Measurements from ENCODE around the gene SLC22A14.

Gene SLC22A14

DNA sequence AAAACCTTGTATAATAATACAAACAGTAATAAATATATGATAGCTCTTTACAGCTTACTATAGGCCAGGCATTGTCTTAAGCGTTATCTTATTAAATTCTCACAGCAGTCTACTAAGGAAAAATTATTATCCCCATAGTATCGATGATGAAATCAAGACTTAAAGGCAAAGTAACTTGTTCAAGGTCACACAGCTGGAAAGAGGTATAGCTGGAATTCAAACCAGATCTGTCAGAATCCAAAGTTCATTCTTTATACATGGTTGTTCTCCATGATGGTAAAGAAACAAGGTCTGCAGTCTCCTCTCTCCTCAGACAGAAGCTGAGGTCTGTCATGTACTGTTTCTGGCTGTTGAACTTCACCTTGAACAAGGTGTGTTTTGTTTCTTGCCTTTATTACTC, 31.9 kb upstream of the SLC22A14 start:
- DNase-seq (ENCODE audit: low read depth in 2 of 2) = no peak
- TF ChIP-seq, protein P1, sequence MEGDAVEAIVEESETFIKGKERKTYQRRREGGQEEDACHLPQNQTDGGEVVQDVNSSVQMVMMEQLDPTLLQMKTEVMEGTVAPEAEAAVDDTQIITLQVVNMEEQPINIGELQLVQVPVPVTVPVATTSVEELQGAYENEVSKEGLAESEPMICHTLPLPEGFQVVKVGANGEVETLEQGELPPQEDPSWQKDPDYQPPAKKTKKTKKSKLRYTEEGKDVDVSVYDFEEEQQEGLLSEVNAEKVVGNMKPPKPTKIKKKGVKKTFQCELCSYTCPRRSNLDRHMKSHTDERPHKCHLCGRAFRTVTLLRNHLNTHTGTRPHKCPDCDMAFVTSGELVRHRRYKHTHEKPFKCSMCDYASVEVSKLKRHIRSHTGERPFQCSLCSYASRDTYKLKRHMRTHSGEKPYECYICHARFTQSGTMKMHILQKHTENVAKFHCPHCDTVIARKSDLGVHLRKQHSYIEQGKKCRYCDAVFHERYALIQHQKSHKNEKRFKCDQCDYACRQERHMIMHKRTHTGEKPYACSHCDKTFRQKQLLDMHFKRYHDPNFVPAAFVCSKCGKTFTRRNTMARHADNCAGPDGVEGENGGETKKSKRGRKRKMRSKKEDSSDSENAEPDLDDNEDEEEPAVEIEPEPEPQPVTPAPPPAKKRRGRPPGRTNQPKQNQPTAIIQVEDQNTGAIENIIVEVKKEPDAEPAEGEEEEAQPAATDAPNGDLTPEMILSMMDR (IDR thresholded peaks at IDR 0.05; ENCODE audit: low read depth, low read length) = no peak
- H3K4me3 ChIP-seq (replicated peaks in 1 of 2; ENCODE audit: low read depth in 2 of 2, low read length in 2 of 2) = no peak overlapping the region

DNA sequence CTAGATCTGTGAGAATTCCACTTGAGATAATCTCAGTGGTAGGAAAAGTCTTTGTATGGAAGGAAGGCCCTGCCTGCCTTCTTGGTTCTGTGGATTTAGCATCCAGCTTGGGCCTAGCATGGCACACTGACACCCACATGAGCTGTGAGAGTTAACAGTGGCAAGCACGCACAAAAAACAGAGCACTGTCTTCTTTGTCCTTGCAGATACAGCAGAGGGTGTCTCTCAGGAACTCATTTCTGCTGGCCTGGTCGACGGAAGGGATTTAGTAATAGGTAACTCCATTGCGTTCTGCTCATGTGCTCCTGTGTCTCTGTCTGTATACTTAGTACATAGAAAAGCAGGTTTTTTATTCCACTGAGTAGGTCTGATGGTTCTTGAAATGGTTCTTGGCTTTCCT, 30.9 kb upstream of the SLC22A14 start:
- no peak overlapping the region for H3K4me3 ChIP-seq (replicated peaks in 1 of 2; ENCODE audit: low read depth in 2 of 2, low read length in 2 of 2)
- TF ChIP-seq, protein P1 (IDR thresholded peaks at IDR 0.05; ENCODE audit: low read depth, low read length) = no peak
- no peak for DNase-seq (ENCODE audit: low read depth in 2 of 2)

DNA sequence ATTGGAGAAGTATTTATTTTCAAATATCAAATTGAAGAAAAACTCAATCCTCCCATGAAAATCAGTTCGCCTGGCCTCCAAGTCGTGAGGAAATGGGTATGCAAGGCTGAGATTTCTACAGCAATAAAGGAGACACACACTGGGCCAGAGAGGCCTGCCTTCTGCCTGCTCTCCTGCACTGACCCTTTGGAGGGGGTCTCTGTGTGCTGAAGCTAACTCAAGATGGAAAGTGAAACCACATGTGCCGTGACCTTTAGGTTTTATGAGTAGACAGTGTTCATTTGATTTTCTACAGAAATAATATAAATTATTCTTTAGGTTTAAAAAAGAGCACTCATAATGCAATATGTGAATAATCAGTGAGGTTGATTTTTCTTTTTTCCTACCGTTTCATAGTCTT, 28.4 kb upstream of the SLC22A14 start:
- no peak for DNase-seq (ENCODE audit: low read depth in 2 of 2)
- TF ChIP-seq, protein P1 (IDR thresholded peaks at IDR 0.05; ENCODE audit: low read depth, low read length) = no peak
- no peak overlapping the region for H3K4me3 ChIP-seq (replicated peaks in 1 of 2; ENCODE audit: low read depth in 2 of 2, low read length in 2 of 2)

DNA sequence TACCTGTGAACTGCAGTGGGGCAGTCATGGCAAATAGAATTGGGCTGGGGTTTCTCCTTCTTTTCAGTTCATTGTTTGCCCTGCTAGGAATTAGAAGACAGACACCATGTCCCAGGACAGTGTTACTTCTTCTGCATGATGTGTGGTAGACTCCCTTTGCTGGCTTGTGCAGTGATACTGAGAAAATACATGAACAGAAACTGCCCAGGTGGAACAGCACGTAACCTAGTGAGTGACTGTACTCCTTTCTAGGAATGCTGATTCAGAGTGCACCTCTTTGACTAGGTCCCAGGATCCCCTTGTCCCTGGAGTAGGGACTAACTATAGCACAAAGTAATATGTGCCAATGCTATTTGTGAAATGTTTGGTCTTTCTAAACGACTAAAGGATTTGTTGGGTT, 27.2 kb upstream of the SLC22A14 start:
- DNase-seq (ENCODE audit: low read depth in 2 of 2) = no peak
- TF ChIP-seq, protein P1 (IDR thresholded peaks at IDR 0.05; ENCODE audit: low read depth, low read length) = no peak
- no peak overlapping the region for H3K4me3 ChIP-seq (replicated peaks in 1 of 2; ENCODE audit: low read depth in 2 of 2, low read length in 2 of 2)

DNA sequence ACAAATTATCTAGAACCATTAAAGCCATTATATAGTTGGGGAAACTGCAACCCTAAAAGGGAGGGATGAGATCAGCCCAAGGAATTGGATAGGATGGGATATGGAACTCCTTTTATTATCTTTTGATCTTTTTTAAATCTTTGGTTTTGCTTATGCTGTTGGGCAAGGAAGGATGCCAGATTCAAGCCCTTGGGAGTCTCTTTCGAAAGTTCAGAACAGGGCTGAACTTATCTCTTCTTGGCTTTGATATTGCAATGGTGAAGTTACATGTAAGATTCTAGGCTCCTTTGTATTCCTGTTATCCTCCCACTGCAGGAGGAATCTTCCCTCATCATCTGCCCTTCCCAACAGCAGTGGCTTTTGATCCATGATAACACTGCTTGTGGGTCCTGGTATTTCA, 26.5 kb upstream of the SLC22A14 start:
- TF ChIP-seq, protein P1 (IDR thresholded peaks at IDR 0.05; ENCODE audit: low read depth, low read length) = no peak
- no peak overlapping the region for H3K4me3 ChIP-seq (replicated peaks in 1 of 2; ENCODE audit: low read depth in 2 of 2, low read length in 2 of 2)
- no peak for DNase-seq (ENCODE audit: low read depth in 2 of 2)

DNA sequence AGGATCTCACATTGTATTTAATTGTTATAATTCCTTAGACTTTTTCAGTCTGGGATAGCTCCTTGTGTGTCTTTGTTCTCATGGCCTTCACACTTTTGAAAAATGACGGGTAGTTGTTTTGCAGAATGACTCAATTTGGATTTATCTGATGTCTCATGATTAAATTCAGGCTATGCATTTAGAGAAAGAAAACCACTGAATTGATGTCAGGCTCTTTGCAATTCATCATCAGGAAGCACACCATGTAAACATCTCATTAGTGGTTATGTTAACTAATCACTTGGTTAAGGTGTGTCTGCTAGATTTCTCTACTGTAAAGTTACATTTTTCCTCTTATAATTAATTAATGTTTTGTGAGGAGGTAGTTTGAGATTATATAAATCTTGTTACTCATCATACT, 24.5 kb upstream of the SLC22A14 start:
- TF ChIP-seq, protein P1 (IDR thresholded peaks at IDR 0.05; ENCODE audit: low read depth, low read length) = no peak
- peak; percentile 2 to 16 for DNase-seq (ENCODE audit: low read depth in 2 of 2)
- H3K4me3 ChIP-seq (replicated peaks in 1 of 2; ENCODE audit: low read depth in 2 of 2, low read length in 2 of 2) = no peak overlapping the region

DNA sequence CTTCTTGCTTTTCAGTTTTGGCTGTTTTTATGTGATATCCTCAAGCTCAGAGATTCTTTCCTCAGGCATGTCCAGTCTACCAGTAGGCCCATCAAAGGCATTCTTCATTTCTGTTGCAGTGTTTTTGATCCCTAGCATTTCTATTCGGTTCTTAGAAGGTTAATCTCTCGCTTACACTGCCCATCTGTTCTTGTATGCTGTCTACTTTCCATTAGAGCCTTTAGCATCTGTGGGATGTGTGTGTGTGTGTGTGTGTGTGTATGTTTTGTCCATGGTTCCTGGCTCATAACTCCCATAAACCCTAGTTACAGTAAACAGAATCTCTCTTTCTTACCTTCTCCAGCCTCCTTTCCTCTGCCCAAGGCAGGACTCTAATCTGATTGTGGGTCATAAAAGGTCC, 21.6 kb upstream of the SLC22A14 start:
- TF ChIP-seq, protein P1 (IDR thresholded peaks at IDR 0.05; ENCODE audit: low read depth, low read length) = no peak
- DNase-seq (ENCODE audit: low read depth in 2 of 2) = no peak
- no peak overlapping the region for H3K4me3 ChIP-seq (replicated peaks in 1 of 2; ENCODE audit: low read depth in 2 of 2, low read length in 2 of 2)
